SKM-1 (cell line): ENCODE data around the gene DDX31.
"Not testable (repeated sequence)": the region's sequence is repeated elsewhere in the genome, so short reads cannot be mapped to it uniquely, and the experiment has no call there.

Source experiments
- DNase-seq: peaks from one replicate; lab custom pipeline; 2025; ENCODE audit not compliant: unreplicated experiment; lab: John Stamatoyannopoulos, UW

The DDX31 gene

DNA sequence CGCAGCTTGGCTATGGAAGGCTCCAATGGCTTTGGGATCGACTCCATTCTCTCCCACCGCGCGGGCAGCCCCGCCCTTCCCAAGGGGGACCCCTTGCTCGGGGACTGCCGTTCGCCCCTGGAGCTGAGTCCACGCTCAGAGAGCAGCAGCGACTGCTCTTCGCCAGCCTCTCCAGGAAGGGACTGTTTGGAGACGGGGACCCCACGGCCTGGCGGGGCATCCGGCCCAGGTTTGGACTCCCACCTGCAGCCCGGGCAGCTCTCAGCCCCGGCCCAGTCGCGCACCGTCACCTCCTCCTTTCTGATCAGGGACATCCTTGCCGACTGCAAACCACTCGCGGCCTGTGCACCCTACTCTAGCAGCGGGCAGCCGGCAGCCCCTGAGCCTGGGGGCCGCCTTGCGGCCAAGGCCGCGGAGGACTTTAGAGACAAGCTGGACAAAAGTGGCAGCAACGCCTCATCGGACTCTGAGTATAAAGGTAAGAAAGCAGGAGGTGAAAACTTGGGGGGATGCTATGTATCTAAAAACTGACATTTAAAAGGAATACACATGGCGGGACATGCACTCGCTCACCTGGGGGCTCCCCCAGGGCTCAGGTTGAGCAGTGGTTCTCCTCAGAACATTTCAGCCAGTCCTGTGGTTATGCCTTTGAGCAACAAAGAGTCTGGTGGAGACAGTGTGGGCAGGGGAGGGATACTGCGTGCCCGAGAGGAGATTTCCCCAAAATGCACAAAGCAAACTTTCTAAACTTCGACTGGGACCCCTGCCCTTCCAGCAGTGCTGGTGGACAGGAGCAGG lies 86.8 kb downstream of the DDX31 start:
- no peak for DNase-seq

DNA sequence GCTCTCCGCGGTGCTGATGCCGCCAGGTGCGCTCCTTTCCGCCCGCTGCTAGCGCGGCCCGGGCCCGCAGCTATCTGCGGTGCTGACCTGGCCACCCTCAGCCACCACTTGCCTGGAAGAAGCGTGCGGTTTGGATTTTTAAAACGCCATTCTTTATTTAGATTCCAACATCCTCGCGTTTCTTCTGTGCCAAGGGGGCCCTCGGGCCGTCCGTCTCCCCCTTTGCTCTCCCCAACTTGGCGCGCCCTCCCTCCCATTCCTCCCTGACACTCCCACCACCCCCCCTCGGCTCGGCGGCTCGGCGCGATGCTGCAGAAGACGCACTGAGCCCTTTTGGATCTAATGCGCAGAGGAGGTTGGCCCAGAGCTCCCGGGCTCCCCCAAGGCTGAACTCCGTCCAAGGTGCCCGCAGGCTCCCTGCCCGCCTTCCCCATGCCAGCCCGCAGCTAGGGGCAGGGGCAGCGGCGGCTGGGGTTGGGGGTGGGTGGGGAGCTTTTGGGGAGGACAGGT lies 87.5 kb downstream of the DDX31 start, which contains the start of gene BARHL1:
BARHL1 (plus strand) TSS at position 331 of the 510 bp plus-strand sequence. CDS start 192 bp downstream, outside the sequence.
- DNase-seq: no peak

DNA sequence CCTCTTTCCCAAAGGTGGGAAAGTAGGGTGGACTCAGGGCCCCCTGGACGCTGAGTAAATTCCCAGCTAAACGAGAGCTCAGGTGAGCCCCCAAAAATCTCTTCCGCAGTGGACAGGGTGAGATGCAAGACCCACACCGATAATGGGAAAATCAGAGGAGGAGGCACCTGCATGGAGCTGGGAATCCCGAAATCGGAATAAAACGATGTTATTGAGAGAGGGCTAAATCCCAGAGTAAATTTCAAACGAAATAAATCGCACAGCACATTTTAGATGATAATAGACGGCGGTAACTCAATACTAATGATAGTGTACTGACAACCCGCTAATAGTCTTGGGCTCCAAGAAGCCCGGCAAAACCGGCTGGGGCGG lies 90.4 kb downstream of the DDX31 start:
- no peak for DNase-seq

DNA sequence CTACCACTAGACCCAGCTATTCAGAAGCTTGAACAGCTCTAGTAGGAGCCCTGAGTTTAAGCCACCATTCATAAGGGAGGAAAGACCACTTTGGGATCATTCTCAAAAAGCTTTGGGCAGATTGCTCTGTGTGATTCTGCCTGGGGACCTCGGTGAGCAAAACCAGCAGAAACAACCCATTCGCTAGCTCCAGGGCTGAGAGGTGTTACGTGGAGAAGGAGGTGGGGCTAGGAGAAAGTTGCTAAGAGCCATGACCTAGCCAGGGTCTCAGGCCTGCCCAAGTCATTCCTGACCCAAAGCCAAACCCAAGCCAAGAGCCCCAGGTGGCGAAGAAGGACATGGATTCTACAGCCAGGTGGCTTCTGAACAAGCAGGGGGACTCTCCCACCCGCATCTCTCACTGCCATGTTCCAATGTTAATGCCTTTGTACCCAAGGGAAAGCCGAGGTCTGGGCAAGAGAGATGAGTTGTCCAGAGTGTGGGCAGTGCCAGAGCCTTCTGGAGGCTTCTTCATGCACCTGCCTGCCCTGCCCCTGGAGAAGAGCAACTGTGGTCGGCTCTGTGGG lies 91.3 kb downstream of the DDX31 start:
- DNase-seq: no peak

DNA sequence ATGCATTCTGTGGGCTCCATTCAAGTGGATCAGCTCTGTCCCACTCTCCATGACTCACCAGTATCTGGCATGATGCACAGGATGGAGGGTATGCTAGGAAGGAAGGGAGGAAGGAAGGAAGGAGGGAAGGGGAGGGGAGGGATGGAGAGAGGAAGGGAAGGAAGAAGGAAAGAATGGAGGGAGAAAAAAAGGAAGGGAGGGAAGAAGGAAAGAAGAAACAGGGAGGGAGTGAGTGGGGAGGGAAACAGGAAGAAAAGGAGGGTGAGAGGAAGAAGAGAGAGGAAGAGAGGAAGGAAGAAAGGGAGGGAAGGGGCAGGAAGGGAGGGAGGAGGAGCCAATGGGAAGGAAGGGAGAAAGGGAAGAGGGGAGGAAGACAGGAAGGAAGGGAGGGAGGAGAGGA lies 92.7 kb downstream of the DDX31 start:
- no peak for DNase-seq

DNA sequence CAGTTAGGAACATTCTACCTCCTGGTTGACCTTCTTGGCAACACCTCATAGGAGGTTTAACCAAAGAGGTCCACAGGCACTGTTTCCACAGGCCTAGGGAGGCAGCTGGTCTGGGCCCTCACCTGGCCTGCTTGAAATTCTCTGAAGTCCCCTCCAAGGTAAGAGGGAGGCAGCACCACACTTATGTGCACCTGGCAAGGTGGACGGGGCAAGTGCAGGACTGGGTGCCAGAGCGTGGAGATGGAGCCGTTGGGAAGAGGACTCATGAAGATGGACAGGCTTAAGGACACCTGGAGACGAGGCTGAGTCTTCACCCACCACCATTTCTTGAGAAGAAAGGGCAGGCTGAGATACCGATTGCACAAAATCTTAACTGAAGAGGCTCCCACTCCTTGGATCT lies 94.0 kb downstream of the DDX31 start:
- DNase-seq: no peak

DNA sequence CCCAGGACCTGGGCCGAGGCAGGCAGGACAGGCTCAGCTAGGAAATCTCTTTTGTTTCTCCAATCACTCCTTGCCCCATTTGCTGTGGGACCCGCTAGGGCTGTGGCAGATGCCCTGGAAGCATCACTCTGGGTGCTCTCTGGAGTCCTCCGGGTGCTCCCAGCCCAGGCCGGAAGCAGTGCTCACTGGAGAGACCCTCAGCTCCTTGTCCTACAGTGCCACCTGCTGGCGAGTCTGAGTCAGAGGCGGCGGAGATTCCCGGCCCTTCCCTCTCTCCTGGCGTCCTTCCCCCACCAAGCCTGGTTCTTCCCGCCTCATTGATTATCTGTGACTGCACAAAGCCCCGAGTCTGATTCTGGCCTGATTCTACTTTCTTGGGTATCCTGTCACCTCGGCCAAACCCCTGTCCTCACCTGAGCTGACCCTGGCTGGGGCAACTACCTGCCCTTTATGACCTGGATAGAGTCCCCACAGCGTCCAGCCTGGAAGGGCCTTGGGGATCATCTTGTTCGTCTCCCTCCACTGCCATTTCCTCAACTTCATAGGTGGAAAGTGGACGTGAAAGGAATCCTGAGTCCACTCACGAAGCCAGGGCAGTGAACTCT lies 94.7 kb downstream of the DDX31 start:
- peak; percentile 21 for DNase-seq

DNA sequence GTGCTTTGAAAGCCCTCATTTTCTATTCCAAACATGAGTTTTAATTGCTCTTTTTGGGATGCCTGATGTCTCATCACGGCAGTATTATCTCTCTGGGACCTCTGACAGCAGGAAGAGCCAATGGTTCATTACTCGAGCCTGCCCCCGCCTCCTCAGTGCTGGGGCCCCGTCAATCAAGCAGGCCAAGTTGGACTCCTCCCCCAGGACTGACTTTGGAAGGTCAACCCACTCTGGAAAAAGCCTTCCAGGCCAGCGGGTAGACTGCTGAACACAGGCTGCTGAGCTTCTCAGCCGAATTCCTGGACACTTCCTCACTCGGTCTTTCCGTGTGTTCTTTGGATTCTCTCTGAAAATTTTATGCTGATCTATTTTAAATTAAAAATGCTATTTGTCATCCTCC lies 96.9 kb downstream of the DDX31 start:
- no peak for DNase-seq

DNA sequence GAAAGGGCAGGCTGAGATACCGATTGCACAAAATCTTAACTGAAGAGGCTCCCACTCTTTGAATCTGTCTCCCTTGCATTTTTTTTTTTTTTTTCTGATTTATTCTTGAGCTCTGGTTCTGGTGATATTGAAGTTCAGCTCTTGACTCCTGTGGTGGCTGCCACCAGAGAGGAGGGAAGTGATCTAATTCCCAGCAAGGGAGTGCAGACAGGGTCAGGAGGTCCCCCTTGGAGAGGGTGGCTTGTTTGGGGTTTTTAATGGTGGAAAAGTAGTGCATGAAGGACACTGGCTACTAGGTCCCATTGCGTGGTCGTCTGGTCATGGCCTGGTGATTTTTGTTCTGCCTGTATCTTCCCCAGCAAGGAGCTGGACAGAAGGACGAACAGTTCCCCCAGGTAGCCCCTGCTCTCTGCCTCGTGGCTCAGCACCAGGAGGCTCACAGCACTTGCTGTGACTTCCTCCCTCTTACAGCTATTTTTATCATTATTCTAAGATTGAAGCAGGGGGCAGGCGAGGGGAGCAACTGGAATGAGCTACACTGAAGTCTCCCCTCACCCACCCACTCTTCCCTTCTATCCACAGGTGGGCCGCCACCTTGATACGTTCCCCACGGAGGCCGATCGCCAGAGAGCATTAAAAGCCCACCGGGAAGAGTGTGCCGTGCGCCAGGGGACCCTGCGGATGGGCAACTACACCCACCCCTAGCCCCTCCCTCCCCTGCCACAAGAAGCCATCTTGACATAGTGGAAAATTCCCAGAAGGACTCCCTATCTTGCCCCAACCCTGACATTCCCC lies 97.8 kb downstream of the DDX31 start:
- DNase-seq: no peak

DNA sequence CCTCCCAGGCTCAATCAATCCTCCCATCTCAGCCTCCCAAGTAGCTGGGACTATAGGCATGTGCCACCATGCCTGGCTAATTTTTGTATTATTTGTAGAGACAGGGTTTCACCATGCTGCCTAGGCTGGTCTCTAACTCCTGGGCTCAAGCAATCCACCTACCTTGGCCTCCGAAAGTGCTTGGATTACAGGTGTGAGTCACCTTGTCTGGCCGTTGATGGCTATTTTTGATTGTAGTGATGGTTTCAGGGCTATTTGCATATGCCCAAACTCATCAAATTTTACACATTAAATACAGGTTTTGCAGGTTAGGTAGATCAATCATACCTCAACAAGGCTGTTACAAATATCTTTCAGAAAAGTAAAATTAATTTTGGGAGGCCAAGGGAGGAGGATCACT lies 101.0 kb downstream of the DDX31 start:
- DNase-seq: not testable (repeated sequence)

DNA sequence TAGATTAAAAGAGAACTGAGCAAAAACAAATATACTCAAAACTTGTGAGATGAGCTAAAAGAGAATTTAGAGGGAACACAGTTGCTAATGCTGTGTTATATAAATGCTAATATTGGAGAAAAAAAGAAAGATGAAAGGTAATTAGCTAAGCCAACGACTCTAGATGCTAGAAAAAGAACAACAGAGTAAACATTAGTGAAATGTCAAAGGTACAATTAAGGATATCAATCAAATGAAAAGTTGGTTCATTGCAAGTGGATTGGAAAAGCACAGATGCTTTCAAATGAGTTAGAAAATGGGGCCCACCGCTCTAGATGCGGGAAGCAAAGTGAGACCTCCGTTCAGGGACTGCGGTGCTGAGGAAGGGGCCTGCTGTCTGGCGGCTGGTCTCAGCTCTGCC lies 105.3 kb downstream of the DDX31 start:
- no peak for DNase-seq

DNA sequence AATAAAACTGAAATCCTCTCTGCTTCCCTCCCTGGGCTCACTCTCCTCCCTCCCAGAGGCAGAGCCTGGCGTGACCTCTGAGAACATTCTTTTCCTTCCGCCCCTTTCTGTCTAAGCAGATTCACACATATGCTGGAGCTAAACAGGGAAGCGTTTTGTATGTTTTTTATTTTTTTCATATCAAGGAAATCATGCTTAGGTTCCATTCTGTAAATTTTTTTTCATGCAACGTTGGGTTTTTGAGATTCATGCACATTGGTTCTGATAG lies 107.5 kb downstream of the DDX31 start:
- no peak for DNase-seq

DNA sequence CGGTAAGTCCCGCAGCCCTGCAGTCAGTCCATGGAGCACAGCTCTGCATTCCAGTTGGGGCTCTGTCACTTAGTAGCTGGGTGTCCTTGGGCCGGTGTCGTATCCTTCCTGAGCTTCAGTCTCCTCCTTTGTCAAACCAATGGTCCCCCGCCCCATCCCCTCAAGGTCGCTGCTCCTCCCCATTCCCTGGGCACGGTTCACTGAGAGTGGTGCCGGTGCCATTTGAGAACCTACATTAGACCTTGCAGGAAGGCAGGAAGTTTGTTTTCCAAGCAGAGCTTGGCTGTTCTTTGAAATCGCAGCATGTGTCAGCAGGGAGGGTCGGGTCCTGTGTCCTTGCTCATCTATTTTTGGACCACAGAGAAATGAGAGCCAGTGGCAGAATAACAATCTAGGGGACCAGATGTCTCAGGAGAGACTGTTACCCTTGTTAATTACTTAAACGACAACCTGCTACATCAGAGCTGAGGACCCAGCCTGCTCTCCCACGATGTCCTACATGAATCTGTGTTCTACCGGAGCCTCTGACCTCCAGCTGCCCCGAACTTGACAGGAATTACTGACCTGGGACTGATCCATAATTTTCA lies 109.1 kb downstream of the DDX31 start:
- DNase-seq: no peak

DNA sequence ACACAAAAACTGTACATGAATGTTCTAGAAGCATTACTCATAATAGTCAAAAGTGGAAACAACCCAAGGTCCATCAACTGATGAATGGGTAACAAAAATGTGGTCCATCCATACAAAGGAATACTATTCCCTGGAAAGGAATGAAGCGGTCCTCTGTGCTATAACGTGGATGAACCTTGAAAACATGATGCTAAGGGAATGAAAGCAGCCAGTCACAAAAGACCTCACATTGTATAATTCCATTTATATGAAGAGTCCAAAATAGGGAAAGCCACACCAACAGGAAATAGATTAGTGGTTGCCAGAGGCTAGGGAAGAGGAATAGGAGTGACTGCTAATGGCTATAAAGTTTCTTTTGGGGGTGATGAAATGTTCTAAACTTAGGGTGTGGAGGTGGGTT lies 110.1 kb downstream of the DDX31 start:
- no peak for DNase-seq

DNA sequence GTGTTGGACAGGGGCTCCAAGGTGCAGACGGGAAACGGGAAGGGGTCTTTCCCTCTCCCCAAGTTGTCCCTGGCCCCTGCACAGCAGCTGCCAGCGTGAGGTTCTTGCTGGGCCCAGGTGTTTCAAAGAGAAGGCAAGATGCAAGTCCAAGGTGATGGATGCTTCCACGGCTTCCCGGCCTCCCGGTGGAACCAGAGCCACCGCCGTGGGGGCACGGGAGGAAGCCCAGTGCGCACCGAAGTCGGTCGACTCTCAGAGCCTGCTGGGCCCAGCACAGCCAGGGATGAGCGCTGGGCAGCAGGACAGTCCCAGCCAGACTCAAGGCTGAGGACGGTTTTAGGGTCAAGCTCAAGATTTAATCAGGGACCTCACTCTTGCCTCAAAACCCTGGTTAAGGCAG lies 112.6 kb downstream of the DDX31 start:
- DNase-seq: no peak

DNA sequence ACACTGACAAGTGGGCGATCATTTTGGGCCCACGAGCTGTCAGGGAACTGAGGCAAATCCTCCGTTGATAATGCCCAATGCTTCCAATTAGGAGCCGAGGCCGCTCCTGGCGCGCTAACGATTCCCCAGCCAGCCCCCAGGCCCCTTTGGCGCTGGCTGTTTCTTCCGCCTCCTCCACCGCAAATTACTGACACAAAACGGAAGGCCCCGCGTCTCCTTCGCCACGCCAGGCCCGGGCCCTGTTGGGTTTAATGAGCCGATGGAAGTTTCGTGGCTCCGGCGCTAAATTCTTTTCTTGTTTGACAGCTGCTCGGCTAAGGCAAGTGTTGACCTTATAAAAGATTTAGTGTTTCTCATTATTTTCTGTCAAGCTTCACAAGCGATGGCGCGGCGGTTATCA lies 113.1 kb downstream of the DDX31 start:
- DNase-seq: no peak

DNA sequence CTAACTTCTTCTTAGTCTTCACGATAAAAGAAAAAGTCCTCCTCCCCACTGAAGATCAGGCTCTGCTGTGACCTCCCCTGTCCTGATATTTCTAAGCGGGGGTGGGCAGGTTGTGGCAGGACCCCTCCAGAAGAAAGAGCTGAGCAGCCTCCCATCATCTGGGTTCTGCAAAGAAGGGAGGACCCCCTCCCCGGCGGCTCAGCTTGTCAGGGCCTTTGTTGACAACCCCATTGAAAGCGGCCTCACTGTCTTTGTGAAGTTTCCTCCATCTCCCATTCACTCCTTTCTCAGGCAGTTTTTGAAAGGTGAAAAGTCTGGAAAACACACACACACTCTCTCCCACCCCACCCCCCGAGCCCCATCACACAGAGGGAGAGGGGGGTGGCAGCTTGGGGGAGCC lies 113.5 kb downstream of the DDX31 start:
- no peak for DNase-seq

DNA sequence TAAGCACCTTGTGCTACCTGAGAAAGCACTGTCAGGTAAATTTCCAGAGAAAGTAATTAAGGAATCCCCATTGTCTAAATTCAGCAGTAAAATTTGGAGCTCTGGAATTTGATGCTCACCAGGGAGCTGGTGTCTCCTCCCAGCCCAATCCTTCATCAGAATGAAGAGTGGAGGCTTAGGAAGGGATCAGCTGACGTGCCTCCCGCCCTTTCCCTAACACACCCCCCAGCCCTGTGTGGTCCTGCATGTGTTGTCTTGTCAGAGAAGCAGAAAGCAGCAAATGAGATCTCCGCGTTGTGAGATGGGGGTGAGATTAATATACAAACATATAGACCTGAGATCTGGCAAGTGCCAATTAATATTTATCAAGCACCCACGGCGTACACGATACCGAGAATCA lies 114.3 kb downstream of the DDX31 start:
- no peak for DNase-seq

DNA sequence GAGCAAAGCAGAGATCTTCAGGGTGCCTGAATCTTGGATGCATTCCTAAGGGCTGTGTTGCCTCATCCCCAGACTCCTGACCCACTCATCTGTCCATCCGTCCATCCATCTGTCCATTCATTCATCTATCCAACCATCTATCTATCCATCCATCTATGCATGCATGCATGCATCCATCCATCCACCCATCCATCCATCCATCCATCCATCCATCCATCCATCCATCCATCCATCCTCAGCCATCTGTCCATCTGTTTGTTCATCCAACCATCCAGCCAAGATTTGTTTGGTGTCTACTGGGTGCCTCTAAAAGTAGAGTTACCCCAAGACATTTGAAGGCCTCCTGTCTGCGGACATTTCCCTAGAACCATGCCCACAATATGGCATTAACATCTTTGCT lies 115.0 kb downstream of the DDX31 start:
- no peak for DNase-seq

DNA sequence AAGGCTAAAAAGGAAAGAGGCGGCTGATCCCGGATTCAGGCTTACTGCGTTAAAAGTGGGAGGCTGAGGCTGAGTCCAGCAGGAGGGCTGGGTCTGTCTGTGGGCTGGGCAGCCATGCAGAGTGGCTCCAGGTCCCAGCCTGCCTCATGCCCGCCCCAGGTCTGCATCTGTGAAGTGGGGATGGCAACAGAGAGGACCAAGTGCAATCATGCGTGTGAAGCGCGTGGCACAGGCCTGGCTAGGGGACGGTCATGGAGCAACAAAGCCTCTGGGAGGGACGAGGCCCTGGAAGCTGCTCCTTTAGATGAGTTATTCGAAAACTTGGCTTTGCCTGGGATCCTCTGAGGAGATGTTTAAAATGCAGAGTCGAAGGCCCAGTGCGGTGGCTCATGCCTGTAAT lies 117.7 kb downstream of the DDX31 start:
- DNase-seq: no peak

DNA sequence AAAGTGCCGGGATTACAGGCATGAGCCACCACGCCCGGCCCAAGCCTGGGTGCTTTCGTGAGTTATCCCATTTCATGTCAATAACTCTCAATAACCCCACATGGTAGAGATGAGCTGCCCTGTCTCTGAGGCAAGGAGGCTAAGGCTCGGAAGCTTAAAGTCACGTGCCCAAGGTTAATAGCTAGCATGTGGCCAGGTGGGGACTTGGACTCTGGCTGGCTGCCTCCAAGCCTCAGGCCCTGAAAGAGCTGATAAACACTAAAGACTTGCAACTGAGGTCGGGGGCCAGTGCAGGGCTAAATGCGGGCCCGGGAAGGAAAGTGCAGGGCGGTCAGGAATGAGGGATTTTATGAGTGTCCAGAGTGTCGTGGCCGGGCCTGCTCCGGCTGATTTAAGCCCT lies 118.2 kb downstream of the DDX31 start:
- DNase-seq: no peak
